Ovary (tissue), 9 donors: ENCODE measurements around the gene LTN1. TPM values are rescaled to one million over a fixed set of nuclear protein-coding genes. Genes with fewer than 3 reads are reported as not detected.

Source experiments
- DNase-seq, 5 donors: peaks; one replicate each; pipeline ENCODE4 v3.0.0-alpha.2; 2019 to 2020
- H3K27ac ChIP-seq, 2 donors: fragments of 200-600 bp; one replicate each; pipeline versions ENCODE4 v1.5.1 to v1.8.0; 2019 to 2022
- H3K27me3 ChIP-seq: fragments of 200-600 bp; one replicate; pipeline ENCODE4 v1.8.0; 2022
- H3K36me3 ChIP-seq: fragments of 200-600 bp; sonication (generic); one replicate; pipeline ENCODE4 v1.5.1; 2019
- H3K4me1 ChIP-seq: one replicate; pipeline ENCODE4 v1.8.1; 2013; ENCODE audit warnings: mild to moderate bottlenecking, moderate library complexity; ENCODE audit not compliant: insufficient read depth
- H3K4me3 ChIP-seq: fragments of 200-600 bp; sonication (generic); one replicate; pipeline ENCODE4 v1.5.1; 2017
- H3K9me3 ChIP-seq, 2 donors: fragments of 200-600 bp in 1 of 2; sonication (generic) in 1 of 2; one replicate each; pipeline versions ENCODE4 v1.5.1 to v1.8.1; 2013 to 2019; ENCODE audit warnings: mild to moderate bottlenecking in 1 of 2, moderate library complexity in 1 of 2
- EP300 ChIP-seq: sonication (generic); formaldehyde crosslinking; IDR thresholded peaks from one replicate; pipeline ENCODE4 v1.6.1; 2017; ENCODE audit warnings: antibody characterized with exemption
- POLR2A ChIP-seq: fragments of 450-650 bp; IDR thresholded peaks from one replicate; pipeline ENCODE4 v1.6.1; 2017; ENCODE audit warnings: antibody characterized with exemption, mild to moderate bottlenecking, moderate library complexity
- WGBS, 3 donors: extraction: QIAGEN DNeasy Blood & Tissue Kit in 1 of 3; methylation state at CpG; one replicate each; pipeline versions ENCODE4 v1.1.5 to v1.1.7; 2013 to 2017; 5-methylcytosine and 5-hydroxymethylcytosine counted together
- intact Hi-C, 4 donors: fragments of 100-400 bp; cut with DNase I; formaldehyde crosslinking; loops; one replicate each; pipeline versions ENCODE4 v1.11.0 to v1.15.1; 2022 to 2023
- polyA plus RNA-seq, 2 donors: library from polyadenylated mRNA; stranded (reverse); fragments of 200-250 nt in 1 of 2; fragments of 350-450 nt in 1 of 2; fragmentation: Illumina TruSeq in 1 of 2; extraction: RNeasy Lipid Tissue Mini Kit (QIAGEN cat#74804) in 1 of 2; gene quantifications; one replicate each; pipeline ENCODE4 v1.2.3, GENCODE V29; 2013 to 2014
- total RNA-seq, 7 donors: library from RNA; depleted of rRNA in 2 of 7; stranded (reverse); fragments of >200 nt in 2 of 7; fragmentation: NEBNext Ultra II Directional in 3 of 7; extraction: Animal tissue kit (Norgen Biotek cat#: 25700) in 3 of 7; gene quantifications; one replicate each; pipeline versions ENCODE4 v1.1.0 to v1.2.4, GENCODE V29; 2016 to 2023
- TF ChIP-seq, protein P1 (sequence below), 3 donors: fragments of 450-650 bp in 2 of 3; fragments of 200-600 bp in 1 of 3; IDR thresholded peaks; one replicate each; pipeline versions ENCODE4 v1.5.1 to v1.8.0; 2016 to 2022; ENCODE audit warnings: antibody characterized with exemption in 3 of 3, mild to moderate bottlenecking in 1 of 3
- donor health status: DM: no; HTN: no; CAD: no; lungs with moderate emphysema.
- donor health status: DM: no; HTN: no; CAD: no.
- donor health status: Bipolar disorder and iron deficiency.
- donor health status: DM: yes; HTN: yes; CAD: no.
- donor health status: DM: no; HTN: no; CAD: no.
- donor health status: DM: yes; HTN: yes; CAD: no.

Gene LTN1
- total and polyA plus RNA-seq, 9 donors = 6.3 to 24.5 (median 18.2) TPM

DNA sequence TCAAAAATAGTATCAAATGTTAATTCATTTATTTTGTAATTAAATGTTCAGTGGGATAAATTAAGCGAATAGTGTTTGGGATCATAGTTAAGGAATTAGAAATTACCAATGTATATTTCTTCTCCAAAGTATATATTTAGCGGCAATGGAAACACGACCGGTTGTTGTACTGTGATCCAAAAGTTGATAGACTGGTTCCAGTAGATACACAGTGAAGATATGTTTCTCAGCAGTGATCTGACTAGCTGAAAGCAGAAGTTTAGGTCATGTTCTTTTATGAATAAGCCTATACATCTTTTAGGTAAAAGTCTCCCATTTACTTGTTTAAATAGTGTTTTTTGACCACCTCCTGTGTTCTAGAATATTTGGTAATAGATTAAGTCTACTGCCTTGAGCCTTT lies 40.6 kb upstream of the LTN1 start:
- DNase-seq = no peak
- Histone ChIP-seq H3K27ac (no peak overlapping the region), H3K27me3 (no peaks in the 10 kb centered on the region), H3K9me3 (no peaks in the 10 kb centered on the region), H3K4me3 (no peak overlapping the region), H3K36me3 (no peaks in the 10 kb centered on the region), H3K4me1 (no peaks in the 10 kb centered on the region)
- intact Hi-C loops = no loop called here
- TF ChIP-seq, protein P1, sequence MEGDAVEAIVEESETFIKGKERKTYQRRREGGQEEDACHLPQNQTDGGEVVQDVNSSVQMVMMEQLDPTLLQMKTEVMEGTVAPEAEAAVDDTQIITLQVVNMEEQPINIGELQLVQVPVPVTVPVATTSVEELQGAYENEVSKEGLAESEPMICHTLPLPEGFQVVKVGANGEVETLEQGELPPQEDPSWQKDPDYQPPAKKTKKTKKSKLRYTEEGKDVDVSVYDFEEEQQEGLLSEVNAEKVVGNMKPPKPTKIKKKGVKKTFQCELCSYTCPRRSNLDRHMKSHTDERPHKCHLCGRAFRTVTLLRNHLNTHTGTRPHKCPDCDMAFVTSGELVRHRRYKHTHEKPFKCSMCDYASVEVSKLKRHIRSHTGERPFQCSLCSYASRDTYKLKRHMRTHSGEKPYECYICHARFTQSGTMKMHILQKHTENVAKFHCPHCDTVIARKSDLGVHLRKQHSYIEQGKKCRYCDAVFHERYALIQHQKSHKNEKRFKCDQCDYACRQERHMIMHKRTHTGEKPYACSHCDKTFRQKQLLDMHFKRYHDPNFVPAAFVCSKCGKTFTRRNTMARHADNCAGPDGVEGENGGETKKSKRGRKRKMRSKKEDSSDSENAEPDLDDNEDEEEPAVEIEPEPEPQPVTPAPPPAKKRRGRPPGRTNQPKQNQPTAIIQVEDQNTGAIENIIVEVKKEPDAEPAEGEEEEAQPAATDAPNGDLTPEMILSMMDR (IDR thresholded peaks at IDR 0.05) = no peak
- no peak for TF ChIP-seq EP300
- TF ChIP-seq POLR2A = no peak
- WGBS, 3 donors = 67 to 85% (median 83%) methylated on average over 4 of the region's 4 CpGs

- 86 to 96% (median 86%) methylated on average over 1 of the region's 1 CpG for WGBS, 3 donors
- intact Hi-C loops = no loop called here
These were observed 38.2 kb upstream of the LTN1 start for GRCh38 chr21:29030909-29031308.

DNA sequence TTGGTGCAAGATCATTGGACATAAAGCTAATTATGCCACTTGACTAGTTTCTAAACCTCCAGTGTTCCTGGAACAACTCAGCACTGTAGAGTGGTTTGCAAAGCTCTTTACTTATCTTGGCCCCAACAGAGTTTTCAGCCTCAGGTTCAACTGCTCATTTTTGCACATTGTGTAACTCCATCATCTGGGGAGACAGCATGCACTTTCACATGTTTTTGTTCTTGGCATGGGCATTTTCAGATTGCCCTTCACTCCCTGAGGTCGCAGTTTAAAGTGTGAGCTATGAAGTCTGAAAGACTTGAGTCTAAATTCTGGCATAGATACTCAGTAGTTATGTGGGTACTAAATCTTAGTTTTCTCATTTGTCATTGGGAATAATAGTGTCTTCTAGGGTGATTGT lies 36.8 kb upstream of the LTN1 start:
- H3K36me3 ChIP-seq = no peaks in the 10 kb centered on the region
- intact Hi-C loops = no loop called here

More at GRCh38 chr21:29030909-29031308, 38.2 kb upstream of the LTN1 start:
- Histone ChIP-seq H3K4me1 (peaks cover 3% of the 10 kb centered on the region), H3K27ac (no peak overlapping the region), H3K4me3 (no peak overlapping the region), H3K9me3 (no peaks in the 10 kb centered on the region), H3K36me3 (no peaks in the 10 kb centered on the region), H3K27me3 (no peaks in the 10 kb centered on the region)
- DNase-seq = no peak
- TF ChIP-seq, protein P1 (IDR thresholded peaks at IDR 0.05) = no peak
- TF ChIP-seq EP300 (no peak), POLR2A (no peak)

DNA sequence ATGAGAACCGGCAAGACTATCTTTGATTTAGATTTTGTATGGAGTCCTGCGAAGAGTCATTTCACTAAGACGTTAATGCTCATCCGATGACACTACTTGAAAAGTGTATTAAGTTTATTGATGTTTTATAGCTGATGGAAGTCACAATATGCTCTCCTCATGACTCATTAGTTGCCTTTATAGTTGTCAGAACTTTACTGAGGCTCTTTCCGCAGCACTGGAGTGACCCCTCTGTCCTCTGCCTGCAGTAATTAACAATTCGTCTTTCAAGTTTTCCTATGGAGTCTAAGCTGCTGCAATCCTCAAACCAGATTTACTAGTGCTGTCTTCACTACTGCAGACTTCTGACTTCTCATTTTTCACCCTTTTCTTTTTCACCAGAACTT lies 32.6 kb upstream of the LTN1 start:
- TF ChIP-seq POLR2A (no peak), EP300 (no peak)
- TF ChIP-seq, protein P1 (IDR thresholded peaks at IDR 0.05) = no peak
- H3K27ac ChIP-seq = peak overlapping the region in 1 of 2 donors; percentile 96
- no peaks in the 10 kb centered on the region for H3K9me3 ChIP-seq
- peaks cover 3% of the 10 kb centered on the region for H3K4me1 ChIP-seq
- H3K27me3 ChIP-seq = no peaks in the 10 kb centered on the region
- H3K4me3 ChIP-seq = peak overlapping the region; percentile 61
- 0 to 1% (median 0%) methylated on average over 6 of the region's 6 CpGs for WGBS, 3 donors
- intact Hi-C loops = loop anchor here in 1 of 4 donors (2.0 kb wide), 1 partner anchor 23 kb away; no protein-coding TSS in a partner anchor
- DNase-seq = no peak
- no peaks in the 10 kb centered on the region for H3K36me3 ChIP-seq

More for the DNA sequence above, 36.8 kb upstream of the LTN1 start:
- Histone ChIP-seq H3K27me3 (no peaks in the 10 kb centered on the region), H3K9me3 (no peaks in the 10 kb centered on the region), H3K27ac (no peak overlapping the region), H3K4me3 (no peak overlapping the region), H3K4me1 (peaks cover 3% of the 10 kb centered on the region)
- TF ChIP-seq EP300 (no peak), POLR2A (no peak)
- TF ChIP-seq, protein P1 (IDR thresholded peaks at IDR 0.05) = no peak
- DNase-seq = no peak
- WGBS, 3 donors = 84 to 97% (median 91%) methylated on average over 1 of the region's 1 CpG
